Stomach (tissue), 4 donors: Measurements from ENCODE around the gene CFAP100.

Experiments used
- CTCF ChIP-seq, 7 experiments: fragments of 450-650 bp in 4 of 7; fragments of 200-600 bp in 3 of 7; sonication (generic) in 3 of 7; IDR thresholded peaks; one replicate each; pipeline ENCODE4 v1.5.1; 2016 to 2019; ENCODE audit warnings: antibody characterized with exemption in 7 of 7, control low read depth in 2 of 7, mild to moderate bottlenecking in 1 of 7
- POLR2A ChIP-seq, 4 donors: fragments of 450-650 bp; IDR thresholded peaks; one replicate each; pipeline ENCODE4 v1.6.1; 2016; ENCODE audit warnings: antibody characterized with exemption in 4 of 4, control low read depth in 2 of 4, mild to moderate bottlenecking in 1 of 4, moderate library complexity in 1 of 4
- POLR2AphosphoS5 ChIP-seq, 3 donors: sonication (generic); formaldehyde crosslinking; IDR thresholded peaks; one replicate each; pipeline ENCODE4 v1.6.1; 2016; ENCODE audit warnings: antibody characterized with exemption in 3 of 3

GRCh38 chr3:126433496-126434263, 39.0 kb downstream of the CFAP100 start:
- TF ChIP-seq CTCF (IDR thresholded peaks at IDR 0.05), result no peak
- no peak for TF ChIP-seq POLR2AphosphoS5 (IDR thresholded peaks at IDR 0.05)
- TF ChIP-seq POLR2A (IDR thresholded peaks at IDR 0.05), result no peak
